ENCODE measurements around the gene CLCNKA.

Gene CLCNKA

DNA sequence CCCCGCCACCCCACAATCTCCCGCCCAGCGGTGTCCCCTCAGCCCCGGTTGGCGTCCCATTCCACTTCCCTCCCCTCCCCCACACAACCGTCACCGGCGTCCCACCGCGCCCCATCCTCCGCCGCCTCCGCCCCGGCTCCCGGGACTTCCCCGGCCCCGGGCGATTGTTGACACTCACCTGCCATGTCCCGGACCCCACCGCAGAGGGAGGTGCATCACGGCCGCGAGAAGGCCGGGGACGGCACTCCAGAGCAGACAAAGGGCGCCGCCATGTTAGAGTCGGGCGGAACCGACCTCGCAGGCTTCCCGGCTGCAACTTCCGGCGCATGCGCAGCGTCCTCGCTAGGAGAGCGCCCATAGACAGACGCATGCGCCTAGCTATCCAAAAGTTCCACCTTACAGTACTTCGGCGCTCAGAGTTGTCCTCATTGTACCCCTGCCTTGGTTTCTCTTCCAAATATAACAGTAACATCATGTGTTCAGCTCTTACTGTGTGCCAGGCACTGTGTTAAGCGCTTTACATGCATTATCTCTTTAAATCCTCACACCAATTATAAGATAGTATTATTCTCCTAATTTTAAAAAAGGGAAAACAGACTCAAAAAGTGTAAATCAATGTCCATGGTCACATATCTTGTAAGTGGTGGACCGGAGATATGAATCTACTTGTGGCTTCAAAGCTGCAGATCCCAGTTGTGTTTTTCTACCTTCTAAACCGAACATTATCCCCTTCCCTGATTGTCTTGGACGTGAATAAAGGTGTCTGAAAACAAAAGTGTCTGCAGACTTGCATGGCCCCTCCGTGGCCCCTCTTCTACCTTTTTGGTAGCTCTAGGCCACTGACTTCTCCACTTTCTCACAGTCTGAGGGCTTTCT is 45.8 kb upstream of the CLCNKA start, which contains the start of gene ZBTB17:
Gene ZBTB17 (minus strand): TSS at position 297 of the 876 bp plus-strand sequence. CDS start 27,606 bp downstream, outside the sequence.
- TF ChIP-seq TAF1 (IDR thresholded peaks at IDR 0.05; ENCODE audit: borderline replicate concordance, insufficient read depth, low read length) (peak; percentile 68; the same call in 1 of the 2 replicates), POLR2AphosphoS5 (IDR thresholded peaks at IDR 0.05; ENCODE audit: low read depth, low read length) (peak; percentile 73; the same call in 1 of the 2 replicates), SIN3A (IDR thresholded peaks at IDR 0.05; ENCODE audit: borderline replicate concordance, insufficient read depth, low read length) (0 out of 2 replicates have a peak, but pooled peaks have one; percentile 11), FOXP2 (optimal IDR thresholded peaks at IDR 0.05; ENCODE audit: borderline replicate concordance, extremely low read depth, extremely low read length, insufficient read depth) (no peak)
- TF ChIP-seq, protein P1, sequence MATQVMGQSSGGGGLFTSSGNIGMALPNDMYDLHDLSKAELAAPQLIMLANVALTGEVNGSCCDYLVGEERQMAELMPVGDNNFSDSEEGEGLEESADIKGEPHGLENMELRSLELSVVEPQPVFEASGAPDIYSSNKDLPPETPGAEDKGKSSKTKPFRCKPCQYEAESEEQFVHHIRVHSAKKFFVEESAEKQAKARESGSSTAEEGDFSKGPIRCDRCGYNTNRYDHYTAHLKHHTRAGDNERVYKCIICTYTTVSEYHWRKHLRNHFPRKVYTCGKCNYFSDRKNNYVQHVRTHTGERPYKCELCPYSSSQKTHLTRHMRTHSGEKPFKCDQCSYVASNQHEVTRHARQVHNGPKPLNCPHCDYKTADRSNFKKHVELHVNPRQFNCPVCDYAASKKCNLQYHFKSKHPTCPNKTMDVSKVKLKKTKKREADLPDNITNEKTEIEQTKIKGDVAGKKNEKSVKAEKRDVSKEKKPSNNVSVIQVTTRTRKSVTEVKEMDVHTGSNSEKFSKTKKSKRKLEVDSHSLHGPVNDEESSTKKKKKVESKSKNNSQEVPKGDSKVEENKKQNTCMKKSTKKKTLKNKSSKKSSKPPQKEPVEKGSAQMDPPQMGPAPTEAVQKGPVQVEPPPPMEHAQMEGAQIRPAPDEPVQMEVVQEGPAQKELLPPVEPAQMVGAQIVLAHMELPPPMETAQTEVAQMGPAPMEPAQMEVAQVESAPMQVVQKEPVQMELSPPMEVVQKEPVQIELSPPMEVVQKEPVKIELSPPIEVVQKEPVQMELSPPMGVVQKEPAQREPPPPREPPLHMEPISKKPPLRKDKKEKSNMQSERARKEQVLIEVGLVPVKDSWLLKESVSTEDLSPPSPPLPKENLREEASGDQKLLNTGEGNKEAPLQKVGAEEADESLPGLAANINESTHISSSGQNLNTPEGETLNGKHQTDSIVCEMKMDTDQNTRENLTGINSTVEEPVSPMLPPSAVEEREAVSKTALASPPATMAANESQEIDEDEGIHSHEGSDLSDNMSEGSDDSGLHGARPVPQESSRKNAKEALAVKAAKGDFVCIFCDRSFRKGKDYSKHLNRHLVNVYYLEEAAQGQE (IDR thresholded peaks at IDR 0.05; ENCODE audit: insufficient read depth in 1 of 2, low read depth in 2 of 2, low read length in 2 of 2): peak in 1 of 2 experiments; percentile 37; a peak in 1 of 4 replicates

DNA sequence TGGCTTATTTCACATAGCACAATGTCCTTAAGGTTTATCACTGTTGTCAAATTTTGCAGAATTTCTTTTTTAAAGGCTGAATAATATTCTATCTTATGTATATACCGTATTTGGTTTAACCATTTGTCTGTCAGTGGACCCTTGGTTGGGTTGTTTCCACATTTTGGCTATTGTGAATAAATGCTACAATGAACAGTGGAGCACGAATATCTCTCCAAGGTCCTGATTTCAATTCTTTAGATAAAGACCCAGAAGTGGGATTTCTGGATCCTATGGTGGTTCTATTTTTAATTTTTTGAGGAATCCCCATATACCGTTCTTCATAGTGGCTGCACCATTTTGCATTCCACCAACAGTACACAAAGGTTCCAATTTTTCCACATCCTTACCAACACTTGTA is 40.2 kb upstream of the CLCNKA start:
- TF ChIP-seq POLR2AphosphoS5 (IDR thresholded peaks at IDR 0.05; ENCODE audit: low read depth, low read length) (no peak), SIN3A (IDR thresholded peaks at IDR 0.05; ENCODE audit: borderline replicate concordance, insufficient read depth, low read length) (no peak), TAF1 (IDR thresholded peaks at IDR 0.05; ENCODE audit: borderline replicate concordance, insufficient read depth, low read length) (no peak), FOXP2 (optimal IDR thresholded peaks at IDR 0.05; ENCODE audit: borderline replicate concordance, extremely low read depth, extremely low read length, insufficient read depth) (no peak)
- TF ChIP-seq, protein P1 (IDR thresholded peaks at IDR 0.05; ENCODE audit: insufficient read depth in 1 of 2, low read depth in 2 of 2, low read length in 2 of 2): no peak

DNA sequence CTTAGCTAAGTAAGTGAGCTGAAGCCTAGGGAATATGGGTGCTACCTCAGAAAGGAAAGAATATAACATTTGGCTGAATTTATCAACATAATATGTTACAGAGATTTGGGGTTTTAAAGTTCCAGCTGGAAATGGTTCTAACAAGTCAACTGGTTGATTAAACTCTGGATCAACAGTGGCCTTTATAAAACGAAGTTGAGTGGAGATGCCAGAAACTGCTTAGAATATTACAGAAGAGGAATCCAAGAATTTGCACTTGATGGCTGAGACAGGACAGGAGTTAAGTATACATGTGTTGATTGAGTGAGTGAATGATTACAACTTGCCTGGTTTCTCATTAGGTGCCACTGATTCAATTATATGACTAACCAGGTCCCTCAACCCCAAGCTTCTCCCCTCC is 38.6 kb upstream of the CLCNKA start:
- no peak for TF ChIP-seq TAF1 (IDR thresholded peaks at IDR 0.05; ENCODE audit: borderline replicate concordance, insufficient read depth, low read length)
- TF ChIP-seq POLR2AphosphoS5 (IDR thresholded peaks at IDR 0.05; ENCODE audit: low read depth, low read length): no peak
- no peak for TF ChIP-seq FOXP2 (optimal IDR thresholded peaks at IDR 0.05; ENCODE audit: borderline replicate concordance, extremely low read depth, extremely low read length, insufficient read depth)
- TF ChIP-seq SIN3A (IDR thresholded peaks at IDR 0.05; ENCODE audit: borderline replicate concordance, insufficient read depth, low read length): no peak
- TF ChIP-seq, protein P1 (IDR thresholded peaks at IDR 0.05; ENCODE audit: insufficient read depth in 1 of 2, low read depth in 2 of 2, low read length in 2 of 2): no peak

DNA sequence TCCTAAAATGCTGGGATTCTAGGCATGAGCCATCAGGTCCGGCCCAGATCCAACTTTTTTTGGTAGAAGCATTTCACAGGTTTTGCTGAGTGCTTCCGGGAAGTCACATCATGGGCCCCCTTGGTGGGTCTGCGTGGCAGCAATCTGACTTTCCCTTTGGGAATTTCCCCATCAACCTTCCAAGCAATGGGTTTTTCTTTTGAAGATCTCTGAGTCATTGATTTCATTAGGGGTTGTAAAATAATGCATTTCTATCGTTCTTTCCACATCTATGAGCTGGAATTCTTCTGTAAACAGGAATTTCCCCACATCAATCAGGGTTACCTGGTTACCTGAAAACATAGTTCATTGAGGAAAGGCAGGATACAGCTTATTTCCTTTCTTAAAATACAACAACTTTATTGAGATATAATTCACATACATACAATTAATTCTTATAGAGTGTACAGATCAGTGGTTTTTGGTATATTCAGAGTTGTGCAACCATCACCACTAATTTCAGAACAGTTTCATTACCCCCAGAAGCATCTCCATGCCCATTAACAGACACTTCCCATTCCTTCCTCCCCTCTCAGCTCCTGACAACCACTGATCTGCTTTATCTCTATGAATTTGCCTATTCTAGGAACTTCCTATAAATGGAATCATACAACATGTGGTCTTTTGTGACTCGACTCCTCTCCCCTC is 36.1 kb upstream of the CLCNKA start:
- TF ChIP-seq, protein P1 (IDR thresholded peaks at IDR 0.05; ENCODE audit: insufficient read depth in 1 of 2, low read depth in 2 of 2, low read length in 2 of 2): no peak
- TF ChIP-seq TAF1 (IDR thresholded peaks at IDR 0.05; ENCODE audit: borderline replicate concordance, insufficient read depth, low read length) (no peak), POLR2AphosphoS5 (IDR thresholded peaks at IDR 0.05; ENCODE audit: low read depth, low read length) (no peak), SIN3A (IDR thresholded peaks at IDR 0.05; ENCODE audit: borderline replicate concordance, insufficient read depth, low read length) (no peak), FOXP2 (optimal IDR thresholded peaks at IDR 0.05; ENCODE audit: borderline replicate concordance, extremely low read depth, extremely low read length, insufficient read depth) (no peak)
